ENCODE measurements around the gene ACTR3. TPM values are rescaled to one million over a fixed set of nuclear protein-coding genes. Genes with fewer than 3 reads are reported as not detected.
A peak's percentile ranks its signal among the peaks of the same experiment; 100 is the strongest.
"Not testable (repeated sequence)": the region's sequence is repeated elsewhere in the genome, so short reads cannot be mapped to it uniquely, and the experiment has no call there.

Gene ACTR3
- 117 TPM for total RNA-seq
- long read RNA-seq, full-length matches to known transcripts = 159 of 173 reads
- long read RNA-seq, partial matches to known transcripts = 10 of 173 reads
- long read RNA-seq, other reads (novel, unspliced or antisense) = 4 of 173 reads

DNA sequence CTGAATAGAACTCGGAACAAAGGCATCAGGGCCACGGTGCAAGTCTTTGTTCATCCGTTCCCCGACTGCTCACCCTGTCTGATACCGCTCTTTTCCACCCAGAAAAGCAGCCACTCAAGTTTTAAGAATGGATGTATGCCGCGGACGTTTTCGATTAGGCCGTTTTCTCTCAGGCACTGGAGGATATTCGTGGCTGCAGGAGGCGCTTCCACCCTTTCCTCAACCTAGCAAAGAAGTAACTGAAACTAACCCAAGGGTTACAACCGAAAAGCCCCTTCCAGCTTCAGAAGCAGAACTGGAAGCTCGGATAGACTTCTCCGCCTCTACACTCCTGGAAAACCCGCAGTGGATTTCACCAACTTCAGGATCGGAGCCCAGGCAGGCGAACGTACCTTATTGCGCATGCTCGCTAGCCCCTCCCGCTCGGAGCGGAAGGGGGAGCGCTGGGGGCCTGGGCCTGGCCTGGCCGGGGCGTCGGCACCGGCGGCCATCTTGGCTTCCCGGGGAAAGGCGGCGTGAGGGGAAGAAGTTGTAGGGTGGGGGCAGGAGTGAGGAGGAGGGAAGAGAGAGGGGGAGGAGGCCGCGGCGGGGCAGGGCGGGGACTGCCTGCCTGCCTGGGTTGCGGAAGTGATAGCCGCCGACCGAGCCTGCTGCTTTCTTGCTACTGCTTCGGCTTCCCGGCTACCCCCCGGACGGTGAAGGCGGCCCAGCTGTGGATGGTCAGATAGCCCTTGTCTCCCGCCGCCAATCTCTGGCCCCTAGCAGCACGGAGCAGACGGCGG lies at the start of gene ACTR3:
TSS of gene ACTR3 (plus strand) at position 619 of the 782 bp plus-strand sequence. CDS start 191 bp downstream, outside the sequence.
- intact Hi-C loops (cut with micrococcal nuclease) = no loop called here
- ATAC-seq (peak; percentile 97), DNase-seq (peak; percentile 98)

- intact Hi-C loops (cut with micrococcal nuclease) = no loop called here
- ATAC-seq (no peak), DNase-seq (no peak)
Observed at GRCh38 chr2:113840518-113840917, 49.4 kb upstream of the ACTR3 start.

GRCh38 chr2:113842919-113843736 lies 46.8 kb upstream of the ACTR3 start:
- ATAC-seq (no peak), DNase-seq (no peak)
- intact Hi-C loops (cut with micrococcal nuclease) = no loop called here

GRCh38 chr2:113843737-113844050 lies 46.2 kb upstream of the ACTR3 start:
- ATAC-seq; intact Hi-C loops (cut with micrococcal nuclease): not testable (repeated sequence)

DNA sequence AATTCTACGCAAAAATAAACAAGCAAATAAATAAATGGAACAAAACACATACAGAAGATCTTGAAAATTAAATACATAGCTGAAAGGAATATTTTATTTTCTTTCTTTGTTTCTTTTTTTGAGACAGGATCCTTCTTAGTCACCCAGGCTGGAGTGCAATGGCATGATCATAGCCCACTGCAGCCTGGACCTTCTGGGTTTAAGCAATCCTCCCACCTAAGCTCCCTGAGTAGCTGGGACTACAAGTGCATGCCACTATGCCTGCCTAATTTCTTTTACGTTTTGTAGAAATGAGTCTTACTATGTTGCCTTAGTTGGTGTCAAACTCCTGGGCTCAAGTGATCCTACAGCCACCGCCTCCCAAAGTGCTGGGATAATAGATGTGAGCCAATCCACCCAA lies 44.6 kb upstream of the ACTR3 start:
- ATAC-seq (no peak), DNase-seq (no peak)
- intact Hi-C loops (cut with micrococcal nuclease) = no loop called here

More at GRCh38 chr2:113843737-113844050, 46.2 kb upstream of the ACTR3 start:
- DNase-seq = not testable (repeated sequence)

DNA sequence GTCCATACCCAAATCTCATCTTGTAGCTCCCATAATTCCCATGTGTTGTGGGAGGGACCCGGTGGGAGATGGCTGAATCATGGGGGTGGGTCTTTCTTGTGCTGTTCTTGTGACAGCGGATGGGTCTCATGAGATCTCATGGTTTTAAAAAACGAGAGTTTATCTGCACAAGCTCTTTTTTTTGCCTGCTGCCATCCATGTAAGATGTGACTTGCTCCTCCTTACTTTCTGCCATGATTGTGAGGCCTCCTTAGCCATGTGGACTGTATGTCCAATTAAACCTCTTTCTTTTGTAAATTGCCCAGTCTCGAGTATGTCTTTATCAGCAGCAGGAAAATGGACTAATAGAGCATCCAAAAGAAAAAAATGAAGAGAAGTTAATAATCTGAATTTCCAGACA lies 44.1 kb upstream of the ACTR3 start:
- DNase-seq; intact Hi-C loops (cut with micrococcal nuclease); ATAC-seq: not testable (repeated sequence)

DNA sequence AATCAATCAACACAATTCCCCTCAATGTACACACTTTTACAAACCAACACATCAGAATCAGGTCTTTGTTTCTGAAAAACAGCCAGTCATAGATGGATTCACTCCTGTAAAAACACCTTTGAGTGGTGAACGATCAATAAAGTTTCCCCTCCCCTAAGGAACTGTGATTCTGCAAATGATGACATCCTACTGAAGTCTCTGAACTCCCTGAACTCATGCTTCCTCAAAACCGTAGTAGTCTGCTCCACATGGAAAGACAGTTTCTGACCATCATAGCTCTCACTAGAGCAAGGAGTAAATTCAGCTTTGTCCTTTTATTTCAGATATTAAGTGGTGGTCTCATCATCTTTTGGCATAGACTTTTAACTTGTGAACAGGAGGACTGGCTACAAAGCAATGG lies 43.5 kb upstream of the ACTR3 start:
- intact Hi-C loops (cut with micrococcal nuclease) = no loop called here
- no peak for DNase-seq
- ATAC-seq = no peak

- ATAC-seq = no peak
- DNase-seq = no peak
Observed at GRCh38 chr2:113847144-113847543, 42.7 kb upstream of the ACTR3 start.

GRCh38 chr2:113848758-113849415 lies 41.0 kb upstream of the ACTR3 start:
- intact Hi-C loops (cut with micrococcal nuclease) = no loop called here
- DNase-seq = no peak
- ATAC-seq = no peak

More at GRCh38 chr2:113847144-113847543, 42.7 kb upstream of the ACTR3 start:
- intact Hi-C loops (cut with micrococcal nuclease) = no loop called here

DNA sequence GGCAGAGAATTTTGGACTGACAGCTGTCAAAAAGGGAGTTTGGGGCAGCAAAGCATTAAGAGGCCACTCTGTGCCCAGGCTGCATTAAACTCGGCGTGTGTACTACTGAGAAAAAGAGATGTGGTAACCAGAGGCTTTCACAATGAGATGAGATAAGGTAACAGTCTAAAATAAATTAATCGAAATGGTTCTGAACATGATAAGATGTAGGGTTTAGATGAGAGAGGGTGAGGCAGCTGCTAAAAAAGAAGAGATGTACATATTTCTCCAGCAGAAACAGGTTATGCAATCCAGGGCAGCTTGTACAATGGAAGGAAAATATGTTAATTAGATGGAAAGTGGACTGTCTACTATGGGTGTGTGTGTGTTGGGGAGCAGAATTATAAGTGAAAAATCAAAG lies 39.2 kb upstream of the ACTR3 start:
- intact Hi-C loops (cut with micrococcal nuclease) = no loop called here

GRCh38 chr2:113851640-113852039 lies 38.2 kb upstream of the ACTR3 start:
- ATAC-seq (peak; percentile 92), DNase-seq (no peak)
- intact Hi-C loops (cut with micrococcal nuclease) = no loop called here

More for the DNA sequence above, 39.2 kb upstream of the ACTR3 start:
- ATAC-seq (no peak), DNase-seq (no peak)

GRCh38 chr2:113854208-113854607 lies 35.7 kb upstream of the ACTR3 start:
- intact Hi-C loops (cut with micrococcal nuclease) = no loop called here
- DNase-seq = no peak
- no peak for ATAC-seq

DNA sequence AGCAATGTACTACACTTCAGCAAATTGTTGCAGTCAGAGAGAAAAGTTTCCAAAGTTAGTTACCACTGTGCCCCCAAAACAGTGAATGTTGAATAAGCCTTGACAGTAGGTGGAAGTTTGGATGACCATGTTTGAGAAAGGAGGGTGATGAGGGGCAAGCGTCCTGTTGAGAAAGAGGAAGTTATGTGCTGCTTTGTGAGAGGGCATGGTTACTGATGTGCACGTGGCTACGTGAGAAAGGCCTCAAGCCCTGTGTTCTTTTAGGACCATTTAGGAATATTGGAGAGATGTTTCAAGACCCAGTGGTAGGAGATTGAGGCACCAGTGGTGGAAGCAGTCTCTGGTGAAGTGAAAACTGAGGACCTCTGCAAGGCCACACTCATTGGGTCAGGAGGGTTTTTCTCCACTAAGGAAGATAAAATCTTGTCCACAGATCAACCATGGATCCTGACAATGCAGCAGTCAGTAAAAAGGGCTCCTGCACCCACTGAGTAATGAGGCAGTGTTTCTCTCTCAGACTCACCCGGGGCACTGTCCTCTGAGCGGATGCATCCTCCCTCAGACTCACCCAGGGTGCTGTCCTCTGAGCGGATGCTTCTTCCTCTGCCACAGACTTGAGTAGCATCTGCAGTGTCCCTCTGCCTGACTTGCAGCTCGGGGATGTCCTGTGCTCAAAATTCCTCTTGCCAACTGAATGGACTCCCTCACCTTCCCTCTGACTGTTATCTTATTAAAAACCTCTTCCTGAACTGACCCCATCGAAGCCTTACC lies 34.7 kb upstream of the ACTR3 start:
- intact Hi-C loops (cut with micrococcal nuclease) = no loop called here
- DNase-seq = no peak
- no peak for ATAC-seq

DNA sequence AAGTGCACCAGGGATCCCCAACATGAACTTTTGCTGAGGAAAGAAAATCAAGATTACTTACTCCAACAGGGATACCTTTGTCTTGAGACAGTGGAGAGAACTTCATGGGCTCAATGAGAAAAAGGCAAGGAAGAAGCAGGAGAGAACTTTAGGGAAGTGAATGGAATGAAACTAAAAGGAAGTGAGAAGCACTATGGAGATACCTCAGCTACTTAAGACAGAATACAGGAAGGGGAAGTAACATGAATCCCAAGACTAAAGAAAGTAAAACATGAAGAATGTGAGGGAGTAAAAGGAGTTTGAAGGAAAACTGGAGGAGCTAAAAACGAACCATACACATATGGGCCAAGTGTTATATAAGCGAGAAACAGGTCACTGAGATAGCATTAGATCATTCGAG lies 32.4 kb upstream of the ACTR3 start:
- ATAC-seq (no peak), DNase-seq (no peak)
- intact Hi-C loops (cut with micrococcal nuclease) = no loop called here

DNA sequence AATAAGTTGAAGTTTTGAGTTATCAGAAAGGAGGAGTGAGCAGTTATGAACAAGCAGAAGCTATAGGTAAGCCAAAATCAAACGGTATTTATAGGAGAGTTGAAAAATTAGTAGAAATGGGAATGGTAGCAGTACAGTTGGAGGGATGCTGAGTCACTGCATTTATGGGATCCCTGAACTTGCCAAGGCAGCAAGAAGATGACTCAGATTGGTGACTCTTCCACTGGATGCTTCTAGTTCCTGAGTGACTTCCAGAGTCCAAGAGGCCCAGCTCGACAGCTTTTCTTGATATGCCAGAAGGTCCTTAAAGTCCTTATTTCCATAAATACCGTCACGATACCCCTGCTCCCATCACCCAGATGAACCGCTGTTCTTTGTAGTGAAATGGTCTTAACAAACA lies 31.1 kb upstream of the ACTR3 start:
- intact Hi-C loops (cut with micrococcal nuclease) = no loop called here
- no peak for ATAC-seq
- DNase-seq = no peak

DNA sequence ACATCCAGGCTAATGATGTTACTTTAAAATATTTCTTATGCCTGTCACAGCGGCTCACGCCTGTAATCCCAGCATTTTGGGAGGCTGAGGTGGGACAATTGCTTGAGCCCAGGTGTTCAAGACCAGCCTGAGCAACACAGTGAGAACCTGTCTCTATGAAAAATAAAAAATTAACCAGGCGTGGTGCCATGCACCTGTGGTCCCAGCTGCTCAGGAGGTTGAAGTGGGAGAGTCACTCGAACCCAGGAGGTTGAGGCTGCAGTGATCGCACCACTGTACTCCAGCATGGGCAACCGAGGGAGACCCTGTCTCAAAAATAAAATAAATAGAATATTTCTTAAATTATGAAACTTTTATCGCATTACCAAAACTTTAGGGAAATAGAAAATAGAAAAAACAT lies 28.1 kb upstream of the ACTR3 start:
- ATAC-seq (no peak), DNase-seq (no peak)
- intact Hi-C loops (cut with micrococcal nuclease) = no loop called here

DNA sequence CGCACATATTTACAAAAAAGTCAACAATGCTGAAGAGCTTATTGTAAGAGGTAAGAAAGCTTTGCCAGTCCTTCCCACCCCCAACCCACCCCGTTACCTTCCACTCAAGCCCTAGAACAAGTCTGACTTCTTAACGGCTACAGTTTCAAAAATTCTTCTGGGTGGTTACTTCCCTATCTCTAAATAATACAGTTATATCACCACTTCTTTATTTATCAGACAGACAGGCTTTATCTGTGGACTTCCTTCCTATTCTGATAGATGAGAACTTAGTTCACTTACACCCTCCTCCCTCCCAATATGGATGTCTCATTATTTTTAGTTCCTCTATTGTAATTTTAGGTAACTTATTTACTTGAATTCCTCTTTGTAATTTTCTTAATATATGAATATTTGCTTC lies 26.7 kb upstream of the ACTR3 start:
- ATAC-seq (no peak), DNase-seq (no peak)
- intact Hi-C loops (cut with micrococcal nuclease) = no loop called here

- no peak for DNase-seq
- intact Hi-C loops (cut with micrococcal nuclease) = no loop called here
- ATAC-seq = no peak
Observed at GRCh38 chr2:113867571-113867970, 22.3 kb upstream of the ACTR3 start.

GRCh38 chr2:113869253-113869652 lies 20.6 kb upstream of the ACTR3 start:
- ATAC-seq (no peak), DNase-seq (no peak)
- intact Hi-C loops (cut with micrococcal nuclease) = no loop called here

All from left ventricle myocardium superior (tissue), 1 donor.